ENCODE data around the gene SHMT1. TPM values are rescaled to one million over a fixed set of nuclear protein-coding genes. Genes with fewer than 3 reads are reported as not detected.

Gene SHMT1
- polyA plus RNA-seq, 2 of the 4 experiments (the other 2 are of a cell fraction): 43.2 to 62.1 TPM

DNA sequence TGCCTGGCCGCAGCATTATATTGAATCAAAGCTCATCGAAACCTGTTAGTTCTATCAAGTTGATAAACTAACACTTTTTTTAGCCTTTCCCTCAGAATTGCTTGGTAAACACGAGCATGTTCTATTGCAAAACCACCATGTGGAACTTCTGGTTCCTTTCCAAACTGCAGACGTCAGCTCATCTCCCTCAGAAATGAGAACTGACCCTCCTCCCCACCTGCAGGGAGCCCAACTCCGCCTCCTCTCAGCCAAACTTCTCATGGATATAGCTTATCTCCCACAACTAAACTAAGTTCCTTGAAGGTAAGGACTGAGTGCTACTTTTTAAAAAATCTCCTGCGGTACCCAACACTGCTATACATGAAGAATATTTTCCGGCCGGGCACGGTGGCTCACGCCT is 6.7 kb downstream of the SHMT1 start:
- ATAC-seq (peak in 1 of 2 experiments; percentile 47; a peak in 4 of 6 replicates), FAIRE-seq (peak; percentile 49), DNase-seq (ENCODE audit: low read depth in 1 of 2, low spot score in 1 of 2) (no peak)
- ChIA-PET CTCF (interaction anchor here (1.4 kb wide), 1 partner anchor 9 kb away, joined by 6 read pairs; no protein-coding TSS in a partner anchor), POLR2A (no interaction called here)
- no peaks in the 10 kb centered on the region for H3K9me3 ChIP-seq
- TF ChIP-seq TP53 (CRISPR knock-in tag; IDR thresholded peaks at IDR 0.05) (no peak), RARB (CRISPR knock-in tag; IDR thresholded peaks at IDR 0.05) (no peak), CEBPB (IDR thresholded peaks at IDR 0.05) (peak; percentile 17 to 18; a peak in 2 of 4 replicates), RNF2 (IDR thresholded peaks at IDR 0.05; ENCODE audit: borderline replicate concordance, low read depth) (no peak), CHD4 (IDR thresholded peaks at IDR 0.05; ENCODE audit: borderline replicate concordance) (no peak), RCOR1 (IDR thresholded peaks at IDR 0.05; ENCODE audit: low read depth, low read length) (no peak), EHMT2 (IDR thresholded peaks at IDR 0.05; ENCODE audit: low read depth) (no peak), CBX8 (IDR thresholded peaks at IDR 0.05) (no peak), HOXB13 (CRISPR knock-in tag; IDR thresholded peaks at IDR 0.05; ENCODE audit: low read depth) (no peak), MAFK (IDR thresholded peaks at IDR 0.05; ENCODE audit: partially characterized antibody) (peak; percentile 51), POLR2A (IDR thresholded peaks at IDR 0.05; ENCODE audit: low read length) (no peak)
- TF ChIP-seq, protein P1, sequence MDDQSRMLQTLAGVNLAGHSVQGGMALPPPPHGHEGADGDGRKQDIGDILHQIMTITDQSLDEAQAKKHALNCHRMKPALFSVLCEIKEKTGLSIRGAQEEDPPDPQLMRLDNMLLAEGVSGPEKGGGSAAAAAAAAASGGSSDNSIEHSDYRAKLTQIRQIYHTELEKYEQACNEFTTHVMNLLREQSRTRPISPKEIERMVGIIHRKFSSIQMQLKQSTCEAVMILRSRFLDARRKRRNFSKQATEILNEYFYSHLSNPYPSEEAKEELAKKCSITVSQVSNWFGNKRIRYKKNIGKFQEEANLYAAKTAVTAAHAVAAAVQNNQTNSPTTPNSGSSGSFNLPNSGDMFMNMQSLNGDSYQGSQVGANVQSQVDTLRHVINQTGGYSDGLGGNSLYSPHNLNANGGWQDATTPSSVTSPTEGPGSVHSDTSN (IDR thresholded peaks at IDR 0.05): no peak
- TF ChIP-seq, protein P2, sequence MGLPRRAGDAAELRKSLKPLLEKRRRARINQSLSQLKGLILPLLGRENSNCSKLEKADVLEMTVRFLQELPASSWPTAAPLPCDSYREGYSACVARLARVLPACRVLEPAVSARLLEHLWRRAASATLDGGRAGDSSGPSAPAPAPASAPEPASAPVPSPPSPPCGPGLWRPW (IDR thresholded peaks at IDR 0.05): no peak
- TF ChIP-seq, protein P3, sequence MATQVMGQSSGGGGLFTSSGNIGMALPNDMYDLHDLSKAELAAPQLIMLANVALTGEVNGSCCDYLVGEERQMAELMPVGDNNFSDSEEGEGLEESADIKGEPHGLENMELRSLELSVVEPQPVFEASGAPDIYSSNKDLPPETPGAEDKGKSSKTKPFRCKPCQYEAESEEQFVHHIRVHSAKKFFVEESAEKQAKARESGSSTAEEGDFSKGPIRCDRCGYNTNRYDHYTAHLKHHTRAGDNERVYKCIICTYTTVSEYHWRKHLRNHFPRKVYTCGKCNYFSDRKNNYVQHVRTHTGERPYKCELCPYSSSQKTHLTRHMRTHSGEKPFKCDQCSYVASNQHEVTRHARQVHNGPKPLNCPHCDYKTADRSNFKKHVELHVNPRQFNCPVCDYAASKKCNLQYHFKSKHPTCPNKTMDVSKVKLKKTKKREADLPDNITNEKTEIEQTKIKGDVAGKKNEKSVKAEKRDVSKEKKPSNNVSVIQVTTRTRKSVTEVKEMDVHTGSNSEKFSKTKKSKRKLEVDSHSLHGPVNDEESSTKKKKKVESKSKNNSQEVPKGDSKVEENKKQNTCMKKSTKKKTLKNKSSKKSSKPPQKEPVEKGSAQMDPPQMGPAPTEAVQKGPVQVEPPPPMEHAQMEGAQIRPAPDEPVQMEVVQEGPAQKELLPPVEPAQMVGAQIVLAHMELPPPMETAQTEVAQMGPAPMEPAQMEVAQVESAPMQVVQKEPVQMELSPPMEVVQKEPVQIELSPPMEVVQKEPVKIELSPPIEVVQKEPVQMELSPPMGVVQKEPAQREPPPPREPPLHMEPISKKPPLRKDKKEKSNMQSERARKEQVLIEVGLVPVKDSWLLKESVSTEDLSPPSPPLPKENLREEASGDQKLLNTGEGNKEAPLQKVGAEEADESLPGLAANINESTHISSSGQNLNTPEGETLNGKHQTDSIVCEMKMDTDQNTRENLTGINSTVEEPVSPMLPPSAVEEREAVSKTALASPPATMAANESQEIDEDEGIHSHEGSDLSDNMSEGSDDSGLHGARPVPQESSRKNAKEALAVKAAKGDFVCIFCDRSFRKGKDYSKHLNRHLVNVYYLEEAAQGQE (IDR thresholded peaks at IDR 0.05): no peak
- peak overlapping the region; percentile 62 for H3K4me2 ChIP-seq
- peak overlapping the region; percentile 61 to 75; a peak in 5 of 6 replicates for H3K27ac ChIP-seq
- peaks cover 20% of the 10 kb centered on the region for H3K4me1 ChIP-seq
- 83% methylated on average over 10 of the region's 10 CpGs for WGBS (ENCODE audit: missing lambda C conversion rate)
- no peak overlapping the region for H3K4me3 ChIP-seq

DNA sequence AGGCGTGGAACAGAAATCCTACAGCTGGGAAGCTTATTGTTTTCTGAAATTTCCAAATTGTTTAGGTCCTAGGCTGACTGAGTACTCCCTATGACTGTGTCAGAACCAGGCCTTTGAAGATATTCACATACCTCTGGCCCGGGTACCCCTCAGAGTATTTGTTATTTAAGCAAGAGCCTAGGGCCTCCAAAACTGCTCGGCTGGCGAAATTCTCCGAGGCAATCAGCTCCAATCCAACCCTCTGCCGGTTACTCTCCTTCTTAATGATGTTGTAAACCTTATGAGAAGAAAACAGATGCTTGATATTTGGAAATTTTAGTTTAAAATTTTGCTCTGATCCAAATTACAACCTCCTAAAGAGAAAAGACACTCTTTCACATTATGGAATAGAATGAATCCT is 9.8 kb downstream of the SHMT1 start:
- DNase-seq (ENCODE audit: low read depth in 1 of 2, low spot score in 1 of 2) (no peak), ATAC-seq (no peak), FAIRE-seq (no peak)
- no peak for TF ChIP-seq EHMT2 (IDR thresholded peaks at IDR 0.05; ENCODE audit: low read depth)
- TF ChIP-seq FOXS1 (CRISPR knock-in tag; IDR thresholded peaks at IDR 0.05): no peak
- TF ChIP-seq HEYL (CRISPR knock-in tag; IDR thresholded peaks at IDR 0.05): no peak
- no peak for TF ChIP-seq RARB (CRISPR knock-in tag; IDR thresholded peaks at IDR 0.05)
- TF ChIP-seq, protein P3 (IDR thresholded peaks at IDR 0.05): no peak
- TF ChIP-seq, protein P4, sequence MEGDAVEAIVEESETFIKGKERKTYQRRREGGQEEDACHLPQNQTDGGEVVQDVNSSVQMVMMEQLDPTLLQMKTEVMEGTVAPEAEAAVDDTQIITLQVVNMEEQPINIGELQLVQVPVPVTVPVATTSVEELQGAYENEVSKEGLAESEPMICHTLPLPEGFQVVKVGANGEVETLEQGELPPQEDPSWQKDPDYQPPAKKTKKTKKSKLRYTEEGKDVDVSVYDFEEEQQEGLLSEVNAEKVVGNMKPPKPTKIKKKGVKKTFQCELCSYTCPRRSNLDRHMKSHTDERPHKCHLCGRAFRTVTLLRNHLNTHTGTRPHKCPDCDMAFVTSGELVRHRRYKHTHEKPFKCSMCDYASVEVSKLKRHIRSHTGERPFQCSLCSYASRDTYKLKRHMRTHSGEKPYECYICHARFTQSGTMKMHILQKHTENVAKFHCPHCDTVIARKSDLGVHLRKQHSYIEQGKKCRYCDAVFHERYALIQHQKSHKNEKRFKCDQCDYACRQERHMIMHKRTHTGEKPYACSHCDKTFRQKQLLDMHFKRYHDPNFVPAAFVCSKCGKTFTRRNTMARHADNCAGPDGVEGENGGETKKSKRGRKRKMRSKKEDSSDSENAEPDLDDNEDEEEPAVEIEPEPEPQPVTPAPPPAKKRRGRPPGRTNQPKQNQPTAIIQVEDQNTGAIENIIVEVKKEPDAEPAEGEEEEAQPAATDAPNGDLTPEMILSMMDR (IDR thresholded peaks at IDR 0.05): no peak
- Histone ChIP-seq H3K4me2 (no peak overlapping the region), H3K4me3 (no peak overlapping the region), H3K27ac (no peak overlapping the region), H3K4me1 (peaks cover 20% of the 10 kb centered on the region), H3K9me3 (no peaks in the 10 kb centered on the region)
- ChIA-PET POLR2A (interaction anchor here (1.2 kb wide), 1 partner anchor 10 kb away, joined by 3 read pairs; the partner anchor contains the start of gene SHMT1), CTCF (interaction anchor here (0.6 to 1.0 kb wide), 2 partner anchors 14 to 80 kb away, joined by 3 to 4 read pairs; no protein-coding TSS in a partner anchor)
- WGBS (ENCODE audit: missing lambda C conversion rate): 86% methylated on average over 6 of the region's 6 CpGs
